ENCODE results near the gene RNF225. TPM values are rescaled to one million over a fixed set of nuclear protein-coding genes. Genes with fewer than 3 reads are reported as not detected.
A peak's percentile ranks its signal among the peaks of the same experiment; 100 is the strongest.

Gene RNF225
- total and polyA plus RNA-seq, 2 donors (not counting 3 experiments of a cell fraction or from before 2014, with no cell fraction given) = 0.58 TPM; not detected in 1

- CTCF ChIA-PET = no interaction called here
- no peak for DNase-seq (ENCODE audit: low read depth, low spot score)
- POLR2A ChIA-PET = no interaction called here
Observed at GRCh38 chr19:58367698-58368454, 27.6 kb upstream of the RNF225 start.

More at GRCh38 chr19:58367698-58368454, 27.6 kb upstream of the RNF225 start:
- no TSS peak for BruUV-seq (replicated peaks)
- Histone ChIP-seq H3K4me1 (ENCODE audit: control insufficient read depth, extremely low read depth, insufficient read depth, low read length) (no peaks in the 10 kb centered on the region), H2AFZ (ENCODE audit: low read depth, low read length) (no peak overlapping the region), H3K9ac (replicated peaks; ENCODE audit: extremely low read depth, insufficient read depth, low read length) (no peak overlapping the region), H3K4me2 (ENCODE audit: insufficient read depth, low read length) (no peak overlapping the region), H3K27me3 (ENCODE audit: control insufficient read depth in 2 of 2, insufficient read depth in 2 of 2, low read length in 2 of 2) (peaks cover 10 to 28% of the 10 kb centered on the region in 2 experiments), H3K27ac (ENCODE audit: insufficient read depth, low read depth, low read length) (no peak overlapping the region), H3K9me1 (replicated peaks; ENCODE audit: control insufficient read depth, extremely low read depth, insufficient read depth, low read length) (no peaks in the 10 kb centered on the region), H3K9me3 (replicated peaks; ENCODE audit: control insufficient read depth, insufficient read depth, low read length) (no peaks in the 10 kb centered on the region), H4K20me1 (replicated peaks; ENCODE audit: control insufficient read depth, extremely low read depth, insufficient read depth, low read length) (no peaks in the 10 kb centered on the region), H3K36me3 (ENCODE audit: control insufficient read depth in 2 of 2, extremely low read depth in 1 of 2, insufficient read depth in 2 of 2, low read length in 2 of 2) (no peaks in the 10 kb centered on the region), H3K79me2 (ENCODE audit: control insufficient read depth, insufficient read depth, low read length) (no peaks in the 10 kb centered on the region), H3K4me3 (replicated peaks in 1 of 3; ENCODE audit: insufficient read depth in 1 of 3, low read depth in 1 of 3, low read length in 3 of 3) (no peak overlapping the region)
- dilution Hi-C loops (cut with MboI; ENCODE audit: extremely low pct_ligation_motif_present, low sequenced_read_pairs) = no loop called here
- intact Hi-C loops (cut with micrococcal nuclease) = no loop called here
- FAIRE-seq = no peak
- TF ChIP-seq MYC (IDR thresholded peaks at IDR 0.05; ENCODE audit: low read depth, low read length) = no peak
- no peak for TF ChIP-seq GATA2 (IDR thresholded peaks at IDR 0.05; ENCODE audit: insufficient read depth, insufficient read length, low read depth, low read length)
- TF ChIP-seq JUN (IDR thresholded peaks at IDR 0.05; ENCODE audit: borderline replicate concordance, insufficient read depth, insufficient read length, low read depth) = no peak
- peak; percentile 93 for TF ChIP-seq EZH2 (IDR thresholded peaks at IDR 0.05; ENCODE audit: borderline replicate concordance, low read depth, low read length, severe bottlenecking)
- no peak for TF ChIP-seq POLR2A (IDR thresholded peaks at IDR 0.05; ENCODE audit: low read depth, low read length)
- no peak for TF ChIP-seq MAX (IDR thresholded peaks at IDR 0.05; ENCODE audit: insufficient read depth, insufficient read length)
- no peak for TF ChIP-seq CTCF (IDR thresholded peaks at IDR 0.05; ENCODE audit: extremely low read depth in 1 of 2, insufficient read depth in 1 of 2, low read depth in 1 of 2, low read length in 2 of 2)

Data from endothelial cell of umbilical vein (primary cell).